Heart left ventricle (tissue), 16 donors: ENCODE results near the gene PCCA. TPM values are rescaled to one million over a fixed set of nuclear protein-coding genes. Genes with fewer than 3 reads are reported as not detected.

Source experiments
- ATAC-seq, 4 donors: fragments of 200-7000 bp; cut with Tn5 transposase; one replicate each; pipeline ENCODE4 v1.9.1; 2020 to 2022; ENCODE audit warnings: moderate library complexity in 4 of 4, mild to moderate bottlenecking in 3 of 4, moderate number of reproducible peaks in 1 of 4
- DNase-seq, 5 donors: peaks; one replicate each; pipeline ENCODE4 v3.0.0-alpha.2; 2020
- H3K27ac ChIP-seq, 12 donors: fragments of 200-600 bp; sonication (generic) in 4 of 12; one replicate each; pipeline versions ENCODE4 v1.5.0 to v1.8.0; 2016 to 2022; ENCODE audit warnings: mild to moderate bottlenecking in 2 of 12
- H3K27me3 ChIP-seq, 9 donors: fragments of 200-600 bp; sonication (generic) in 2 of 9; one replicate each; pipeline versions ENCODE4 v1.5.1 to v1.8.0; 2016 to 2022; ENCODE audit warnings: mild to moderate bottlenecking in 3 of 9
- H3K36me3 ChIP-seq, 9 donors: fragments of 200-600 bp; sonication (generic) in 2 of 9; one replicate each; pipeline versions ENCODE4 v1.5.0 to v1.8.0; 2018 to 2022; ENCODE audit warnings: mild to moderate bottlenecking in 2 of 9
- H3K4me1 ChIP-seq, 12 donors: fragments of 200-600 bp; sonication (generic) in 4 of 12; one replicate each; pipeline versions ENCODE4 v1.5.0 to v1.8.0; 2016 to 2022; ENCODE audit warnings: mild to moderate bottlenecking in 3 of 12
- H3K4me3 ChIP-seq, 12 donors: fragments of 200-600 bp; sonication (generic) in 4 of 12; one replicate each; pipeline versions ENCODE4 v1.5.0 to v1.8.0; 2017 to 2022; ENCODE audit warnings: mild to moderate bottlenecking in 9 of 12, moderate library complexity in 4 of 12
- H3K9me3 ChIP-seq, 12 donors: fragments of 200-600 bp; sonication (generic) in 4 of 12; one replicate each; pipeline versions ENCODE4 v1.5.0 to v1.8.0; 2016 to 2022; ENCODE audit warnings: mild to moderate bottlenecking in 1 of 12
- CTCF ChIP-seq, 12 donors: fragments of 200-600 bp; sonication (generic) in 4 of 12; IDR thresholded peaks; one replicate each; pipeline versions ENCODE4 v1.5.0 to v1.8.0; 2018 to 2022; ENCODE audit warnings: antibody characterized with exemption in 12 of 12, mild to moderate bottlenecking in 5 of 12
- POLR2A ChIP-seq, 2 donors: fragments of 450-650 bp; IDR thresholded peaks; one replicate each; pipeline ENCODE4 v1.6.1; 2017; ENCODE audit warnings: antibody characterized with exemption in 2 of 2, mild to moderate bottlenecking in 2 of 2, moderate library complexity in 2 of 2
- WGBS, 4 donors: extraction: QIAGEN DNeasy Blood & Tissue Kit in 2 of 4; methylation state at CpG; one replicate each; pipeline versions ENCODE4 v1.1.5 to v1.1.7; 2013 to 2018; 5-methylcytosine and 5-hydroxymethylcytosine counted together
- intact Hi-C, 10 donors: fragments of 100-400 bp; cut with DNase I; formaldehyde crosslinking; loops; one replicate each; pipeline versions ENCODE4 v1.11.1 to v1.14.2; 2022
- polyA plus RNA-seq, 2 donors: library from polyadenylated mRNA; stranded (reverse); fragments of 200-250 nt; gene quantifications; one replicate each; pipeline ENCODE4 v1.2.3, GENCODE V29; 2013
- total RNA-seq, 9 donors: library from RNA; depleted of rRNA in 2 of 9; stranded (reverse); fragments of >200 nt in 2 of 9; fragmentation: NEBNext Ultra II Directional in 3 of 9; extraction: Animal tissue kit (Norgen Biotek cat#: 25700) in 3 of 9; gene quantifications; one replicate each; pipeline versions ENCODE4 v1.1.0 to v1.2.4, GENCODE V29; 2016 to 2023
- donor health status: ischemic (EF 13 %, LVEDD 7.1; RV severe dilation, severe dysfunction).
- donor health status: healthy with polysubstance abuse.
- donor health status: DM: no; HTN: yes; CAD: no.
- donor health status: DM: no; HTN: no; CAD: no.
- donor health status: ischemic (EF 25% LVEDD 6.9; RV normal size, moderate dysfunction).
- donor health status: ischemic (EF 25% LVEDD 5.7; RV mildly dilated, moderate dysfunction).
- donor health status: healthy.
- donor health status: DM: yes; HTN: yes; CAD: no.
- donor health status: ischemic (EF 35%, LVEDD 5.7; RV mildly dilated, moderate dysfunction).
- donor health status: nonischemic (EF 11% LVEDD 7.7; RV severe dilation, severe dysfunction).
- donor health status: DM: yes; HTN: yes; CAD: no.
- donor health status: PGD.
- donor health status: ischemic (EF 29% LVEDD 5.4; RV normal size, mild dysfunction).
- donor health status: nonischemic (EF 23%, LVEDD 6.1; RV moderate dilation, normal function).

The PCCA gene
- total and polyA plus RNA-seq, 11 donors: 25.6 to 67.0 (median 40.9) TPM

- Histone ChIP-seq H3K4me1 (no peaks in the 10 kb centered on the region), H3K4me3 (no peak overlapping the region), H3K36me3 (peaks cover 0 to 9% (median 0%) of the 10 kb centered on the region in 9 donors), H3K27me3 (no peaks in the 10 kb centered on the region), H3K9me3 (no peaks in the 10 kb centered on the region), H3K27ac (no peak overlapping the region)
- TF ChIP-seq POLR2A (IDR thresholded peaks at IDR 0.05) (no peak), CTCF (IDR thresholded peaks at IDR 0.05) (no peak)
- ATAC-seq (no peak), DNase-seq (no peak)
- WGBS, 4 donors: 91 to 93% (median 93%) methylated on average over 2 of the region's 2 CpGs
- intact Hi-C loops: no loop called here
Measured at GRCh38 chr13:100363874-100364273, 275.0 kb downstream of the PCCA start.

- ATAC-seq (no peak), DNase-seq (no peak)
- TF ChIP-seq CTCF (IDR thresholded peaks at IDR 0.05): no peak
- no peak for TF ChIP-seq POLR2A (IDR thresholded peaks at IDR 0.05)
- no peak overlapping the region for H3K4me3 ChIP-seq
- H3K27ac ChIP-seq: no peak overlapping the region
- H3K4me1 ChIP-seq: no peaks in the 10 kb centered on the region
- intact Hi-C loops: no loop called here
- WGBS, 4 donors: 97 to 98% (median 98%) methylated on average over 4 of the region's 4 CpGs
- H3K9me3 ChIP-seq: no peaks in the 10 kb centered on the region
- peaks cover 0 to 16% (median 0%) of the 10 kb centered on the region in 9 donors for H3K36me3 ChIP-seq
- H3K27me3 ChIP-seq: no peaks in the 10 kb centered on the region
Measured at GRCh38 chr13:100364591-100364990, 275.7 kb downstream of the PCCA start.

DNA sequence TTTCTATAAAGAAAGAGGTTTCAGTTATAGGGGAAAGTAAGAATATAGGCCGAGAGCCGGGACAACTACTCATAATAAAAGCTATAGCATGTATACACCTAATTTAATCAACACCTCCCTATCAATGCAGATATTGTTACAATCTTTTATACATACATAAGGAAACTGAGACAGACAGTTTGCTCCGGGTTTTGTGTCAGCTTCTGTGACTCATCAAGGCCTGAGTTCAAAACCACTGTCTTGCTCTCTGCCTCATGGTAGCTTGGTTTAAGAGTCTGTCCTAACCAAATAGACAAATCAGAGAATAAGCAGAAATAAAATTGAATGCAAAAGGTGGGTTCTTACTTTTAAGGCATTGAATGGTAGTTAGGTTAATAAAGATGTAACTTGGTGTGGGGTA lies 276.8 kb downstream of the PCCA start:
- TF ChIP-seq CTCF (IDR thresholded peaks at IDR 0.05): no peak
- TF ChIP-seq POLR2A (IDR thresholded peaks at IDR 0.05): no peak
- Histone ChIP-seq H3K36me3 (peaks cover 0 to 16% (median 0%) of the 10 kb centered on the region in 9 donors), H3K27me3 (no peaks in the 10 kb centered on the region), H3K4me3 (no peak overlapping the region), H3K4me1 (no peaks in the 10 kb centered on the region), H3K9me3 (no peaks in the 10 kb centered on the region), H3K27ac (no peak overlapping the region)
- WGBS, 4 donors: 94 to 96% (median 95%) methylated on average over 3 of the region's 3 CpGs
- ATAC-seq: no peak
- intact Hi-C loops: no loop called here
- no peak for DNase-seq

DNA sequence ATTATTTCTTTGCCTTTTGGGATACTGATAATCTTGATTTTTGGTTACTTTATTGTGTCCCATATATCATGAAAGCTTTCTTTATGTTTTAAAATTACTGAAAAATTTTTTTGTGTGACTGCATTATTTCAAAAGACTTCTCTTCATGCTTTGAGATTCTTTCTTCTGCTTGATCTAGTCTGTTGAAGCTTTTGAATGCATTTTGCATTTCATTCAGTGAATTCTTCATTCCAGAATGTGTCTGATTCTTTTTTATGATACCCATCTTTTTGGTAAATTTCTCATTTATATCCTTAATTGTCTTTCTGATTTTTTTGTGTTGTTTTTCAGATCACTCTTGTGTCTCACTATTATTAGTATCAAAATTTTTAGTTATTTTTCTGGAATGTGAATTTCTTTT lies 289.6 kb downstream of the PCCA start:
- Histone ChIP-seq H3K4me3 (no peak overlapping the region), H3K9me3 (peaks cover 0 to 51% (median 17%) of the 10 kb centered on the region in 12 donors), H3K36me3 (peaks cover 0 to 10% (median 0%) of the 10 kb centered on the region in 9 donors), H3K4me1 (peaks cover 0 to 7% (median 0%) of the 10 kb centered on the region in 12 donors), H3K27me3 (no peaks in the 10 kb centered on the region), H3K27ac (no peak overlapping the region)
- DNase-seq (no peak), ATAC-seq (no peak)
- no peak for TF ChIP-seq POLR2A (IDR thresholded peaks at IDR 0.05)
- TF ChIP-seq CTCF (IDR thresholded peaks at IDR 0.05): no peak
- intact Hi-C loops: no loop called here
